NCI-H345 treated with DMSO at 0.1 percent for 48 hours (cell line): ENCODE results near the gene KLF7.
A peak's percentile ranks its signal among the peaks of the same experiment; 100 is the strongest.

ENCODE experiments used
- DNase-seq: peaks from one replicate; lab custom pipeline; 2025; ENCODE audit not compliant: unreplicated experiment; lab: John Stamatoyannopoulos, UW

KLF7 gene

DNA sequence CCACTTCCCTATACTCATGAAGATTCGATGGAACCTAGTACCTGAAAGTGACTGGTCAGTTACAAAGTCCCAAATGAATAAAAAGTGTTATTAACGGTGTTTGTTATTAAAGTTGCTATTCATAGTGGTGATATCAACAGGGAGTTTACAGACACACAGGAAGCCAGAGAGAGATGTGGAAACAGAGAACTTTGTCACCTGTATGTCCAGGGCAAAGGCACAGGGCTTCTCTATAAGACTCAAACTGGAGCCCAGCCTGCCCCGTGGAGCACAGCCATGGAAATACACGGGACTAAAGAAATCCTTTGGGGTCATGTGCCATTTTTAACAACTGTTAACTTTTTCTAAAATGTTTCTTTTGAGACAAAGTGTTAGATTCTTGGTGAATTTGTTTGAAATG lies 68.5 kb downstream of the KLF7 start:
- no peak for DNase-seq

DNA sequence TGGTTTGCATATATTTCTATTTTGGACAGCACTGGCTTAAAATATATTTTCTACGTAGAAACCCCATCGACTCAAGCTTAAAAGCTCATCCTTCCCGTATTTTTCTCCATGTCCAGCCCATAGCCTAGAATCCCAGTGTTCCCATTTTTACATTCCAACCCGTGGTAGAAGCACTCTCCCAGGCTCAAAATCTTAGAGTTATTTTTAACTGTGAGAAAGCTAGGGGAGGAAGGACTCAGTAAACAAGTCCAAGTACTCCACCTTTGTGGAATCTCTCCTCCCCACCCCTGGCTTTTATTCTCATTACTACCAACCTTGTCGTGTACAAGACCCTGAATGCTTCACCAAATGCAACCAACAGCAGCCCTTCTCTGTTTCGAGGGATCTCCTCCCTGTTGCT lies 69.8 kb downstream of the KLF7 start:
- no peak for DNase-seq

DNA sequence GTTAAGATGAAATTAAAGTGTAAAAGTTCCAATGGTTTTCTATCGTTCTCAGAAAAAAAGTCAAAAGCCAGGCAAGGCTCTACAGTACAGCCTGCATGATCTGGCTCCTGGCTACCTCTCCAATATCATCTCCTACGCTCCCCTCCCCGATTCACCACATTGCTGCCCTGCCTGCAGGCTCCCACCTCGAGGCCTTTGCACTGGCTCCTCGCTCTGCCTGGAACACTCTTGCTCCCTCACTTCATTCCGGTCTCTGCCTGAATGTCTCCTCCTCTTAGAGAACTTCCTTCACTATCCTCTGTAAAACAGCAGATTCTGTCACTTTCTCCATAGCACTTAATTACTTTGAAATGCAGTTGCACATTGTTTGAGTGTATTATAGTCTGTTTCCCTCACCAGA lies 72.5 kb downstream of the KLF7 start:
- DNase-seq: no peak

DNA sequence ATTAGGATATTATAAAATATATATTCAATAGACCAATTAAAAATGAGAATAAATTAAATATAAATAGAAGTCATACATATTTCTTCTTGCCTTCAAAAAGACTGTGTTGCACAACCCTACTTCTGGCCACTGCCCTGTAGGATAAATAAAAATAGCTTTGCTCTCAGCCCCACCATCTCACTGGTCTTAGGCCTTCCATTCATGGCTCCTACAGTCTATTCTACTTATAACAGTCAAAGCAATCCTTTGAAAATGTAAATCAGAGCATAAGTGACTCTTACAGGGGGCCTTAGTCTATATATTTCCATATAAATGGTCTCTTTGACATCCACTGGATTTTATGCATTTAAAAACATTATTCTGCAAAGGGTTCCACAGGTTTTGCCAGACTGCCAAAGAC lies 72.9 kb downstream of the KLF7 start:
- DNase-seq: no peak

DNA sequence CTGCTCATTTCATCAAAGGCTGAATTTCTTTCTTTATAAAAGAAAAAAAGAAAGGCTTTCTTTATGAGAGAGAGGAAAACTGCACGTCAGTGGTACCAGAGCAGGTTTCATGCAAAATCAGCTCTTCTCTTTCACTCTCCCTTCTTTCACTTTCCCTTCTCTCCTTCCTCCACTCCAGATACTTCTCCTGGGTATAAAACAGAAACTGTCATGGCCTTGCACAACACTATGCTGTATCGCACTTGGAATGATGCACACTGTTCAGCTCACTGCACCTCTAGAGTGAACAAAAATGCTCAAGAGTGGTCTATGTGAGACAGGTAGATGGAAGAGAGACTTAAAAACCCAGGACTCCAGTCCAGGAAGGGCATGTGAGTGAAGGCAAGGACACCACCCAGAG lies 73.8 kb downstream of the KLF7 start:
- DNase-seq: no peak

DNA sequence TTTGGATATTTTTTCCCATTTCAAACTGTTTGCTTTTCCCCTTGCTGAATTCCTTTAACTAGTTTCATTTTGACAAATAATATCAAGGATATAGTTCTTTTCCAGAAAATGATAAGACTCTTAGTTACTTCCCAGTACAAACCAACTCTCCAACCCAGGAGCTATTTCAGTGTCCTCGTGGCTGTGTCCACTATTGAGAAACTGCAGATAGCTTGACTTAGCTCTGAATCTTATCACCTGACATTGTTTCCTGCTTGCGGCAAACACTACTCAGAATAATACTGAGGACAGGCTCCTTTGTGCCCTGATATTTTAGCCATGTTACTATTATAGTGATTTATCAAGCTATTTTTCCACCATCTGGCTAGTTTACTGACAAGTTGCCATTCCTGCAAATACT lies 74.6 kb downstream of the KLF7 start:
- DNase-seq: no peak

DNA sequence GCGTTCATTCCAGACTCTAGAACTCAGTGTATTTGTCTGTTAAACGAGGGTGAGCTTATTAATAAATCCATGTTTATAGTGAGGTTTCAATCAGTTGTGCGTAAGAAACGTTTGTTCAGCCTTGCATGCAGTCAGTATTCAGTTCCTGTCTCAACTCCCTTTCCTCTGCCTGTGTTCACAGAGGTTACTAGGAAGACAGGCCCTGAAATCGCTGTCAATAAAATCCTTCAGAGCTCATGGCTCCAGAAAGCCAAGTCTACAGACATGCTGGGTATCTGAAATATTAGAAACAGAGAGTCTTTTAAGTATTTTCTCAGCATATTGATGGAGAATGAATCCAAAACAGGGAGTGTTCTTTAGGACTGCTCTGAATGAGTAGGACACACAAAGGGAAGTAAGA lies 75.4 kb downstream of the KLF7 start:
- DNase-seq: no peak

DNA sequence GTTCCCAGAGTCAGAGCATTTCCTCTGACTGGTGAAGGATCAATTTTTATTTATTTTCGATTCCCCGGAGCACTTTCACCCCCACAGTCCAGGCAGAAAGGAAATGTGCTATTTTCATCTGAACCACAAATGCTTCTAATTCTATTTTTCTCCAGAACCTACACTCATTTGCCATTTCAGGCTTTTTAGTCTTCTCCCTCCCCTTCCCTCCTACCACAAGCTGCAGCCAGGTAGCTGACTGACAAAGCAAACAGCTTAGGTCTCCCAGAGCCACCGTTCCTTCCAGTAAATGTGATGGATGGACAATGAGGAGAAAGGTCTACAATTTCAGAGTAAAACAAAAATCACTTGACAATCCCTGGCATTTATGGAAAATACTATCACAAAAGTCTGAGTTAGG lies 76.9 kb downstream of the KLF7 start:
- peak; percentile 69 for DNase-seq

DNA sequence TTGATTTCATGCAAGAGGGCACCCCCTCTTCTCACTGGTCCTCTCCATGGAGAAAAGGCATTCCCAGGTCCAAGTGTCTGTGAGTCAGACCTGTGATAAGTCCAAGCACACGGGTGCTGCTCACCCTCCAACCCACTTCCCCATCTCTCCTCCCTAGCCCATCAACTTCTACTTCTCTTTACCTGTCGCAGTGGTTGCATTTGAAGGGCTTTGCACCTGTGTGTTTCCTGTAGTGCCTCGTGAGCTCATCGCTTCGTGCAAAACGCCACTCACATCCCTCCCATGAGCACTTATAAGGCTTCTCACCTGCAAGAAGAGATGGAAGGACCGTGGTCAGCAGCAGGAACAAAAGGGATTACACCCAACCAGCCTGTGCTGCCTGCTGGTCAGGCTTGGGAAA lies 77.5 kb downstream of the KLF7 start:
- DNase-seq: peak; percentile 42

DNA sequence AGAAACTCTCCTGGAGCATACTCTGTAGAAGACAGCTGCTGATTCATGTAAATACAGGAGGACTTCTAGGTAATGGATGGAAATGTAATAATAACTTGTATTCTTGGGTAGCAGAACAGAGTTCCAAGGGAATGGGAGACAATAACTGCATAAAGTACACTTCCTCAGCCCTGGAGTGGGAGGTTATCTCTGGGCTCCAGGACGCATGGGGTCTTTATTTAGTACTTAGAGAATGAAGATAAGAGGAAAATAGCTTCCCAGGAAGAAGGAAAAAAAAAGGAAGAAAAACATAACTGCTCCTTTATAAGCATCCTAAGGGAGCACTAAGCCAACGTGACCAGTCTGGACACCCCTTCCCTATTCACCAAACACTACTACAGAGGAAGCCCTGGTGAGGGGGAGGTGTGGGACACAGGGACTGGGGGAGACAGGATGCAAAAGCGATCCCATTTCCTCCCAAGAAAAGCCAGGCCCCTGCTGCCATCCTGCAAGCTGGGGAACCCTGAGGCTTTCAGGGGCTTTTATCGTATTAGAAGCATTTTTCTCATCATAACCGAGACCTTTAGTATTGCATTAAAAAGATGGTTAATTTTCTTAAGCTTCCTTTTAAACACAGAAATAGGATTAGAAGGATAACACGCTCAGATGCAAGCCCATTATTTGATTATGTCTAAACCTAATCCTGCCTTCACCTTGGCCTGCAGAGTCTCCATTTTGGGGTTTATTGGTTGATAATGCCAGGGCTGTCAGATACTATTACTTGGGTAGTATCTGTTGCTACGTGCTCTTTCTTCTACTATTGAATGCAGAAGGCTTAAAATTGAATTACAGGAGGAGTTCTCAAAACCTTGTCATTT lies 78.5 kb downstream of the KLF7 start:
- no peak for DNase-seq

DNA sequence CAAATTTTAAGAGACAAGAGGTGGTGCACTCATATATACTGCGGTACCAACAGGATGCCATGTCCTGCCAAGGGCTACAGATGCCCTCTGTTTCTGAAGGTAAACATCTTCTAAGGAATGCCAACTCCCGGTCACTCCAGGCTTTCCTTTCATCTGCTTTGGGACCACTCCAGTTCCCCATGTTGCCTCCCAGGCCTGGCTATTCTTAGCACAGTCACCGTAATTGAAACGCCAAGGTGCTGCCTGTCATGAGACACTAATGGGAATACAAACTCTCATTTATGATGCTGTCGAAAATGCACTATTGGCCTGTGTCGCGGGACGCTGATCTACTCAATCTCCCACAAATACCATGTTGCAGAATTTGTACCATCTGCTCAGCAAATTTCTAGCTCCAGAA lies 79.6 kb downstream of the KLF7 start:
- no peak for DNase-seq

DNA sequence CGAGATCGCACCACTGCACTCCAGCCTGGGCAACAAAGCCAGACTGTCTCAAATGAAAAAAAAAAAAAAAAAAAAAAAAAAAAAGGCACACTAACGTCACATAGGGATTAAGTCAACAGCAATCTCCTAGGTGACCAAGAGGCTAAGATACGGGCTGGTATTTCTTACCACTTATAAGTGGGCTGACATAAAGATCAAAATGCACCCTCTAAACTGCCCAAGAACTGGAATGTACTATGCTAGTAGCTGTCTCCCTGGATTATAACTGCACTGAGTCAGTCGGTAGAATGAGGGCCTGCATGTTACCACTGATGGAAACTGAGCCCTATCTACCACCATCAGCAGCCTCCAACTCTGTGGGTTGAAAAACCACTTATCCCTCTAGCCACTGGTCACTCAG lies 80.6 kb downstream of the KLF7 start:
- DNase-seq: no peak

DNA sequence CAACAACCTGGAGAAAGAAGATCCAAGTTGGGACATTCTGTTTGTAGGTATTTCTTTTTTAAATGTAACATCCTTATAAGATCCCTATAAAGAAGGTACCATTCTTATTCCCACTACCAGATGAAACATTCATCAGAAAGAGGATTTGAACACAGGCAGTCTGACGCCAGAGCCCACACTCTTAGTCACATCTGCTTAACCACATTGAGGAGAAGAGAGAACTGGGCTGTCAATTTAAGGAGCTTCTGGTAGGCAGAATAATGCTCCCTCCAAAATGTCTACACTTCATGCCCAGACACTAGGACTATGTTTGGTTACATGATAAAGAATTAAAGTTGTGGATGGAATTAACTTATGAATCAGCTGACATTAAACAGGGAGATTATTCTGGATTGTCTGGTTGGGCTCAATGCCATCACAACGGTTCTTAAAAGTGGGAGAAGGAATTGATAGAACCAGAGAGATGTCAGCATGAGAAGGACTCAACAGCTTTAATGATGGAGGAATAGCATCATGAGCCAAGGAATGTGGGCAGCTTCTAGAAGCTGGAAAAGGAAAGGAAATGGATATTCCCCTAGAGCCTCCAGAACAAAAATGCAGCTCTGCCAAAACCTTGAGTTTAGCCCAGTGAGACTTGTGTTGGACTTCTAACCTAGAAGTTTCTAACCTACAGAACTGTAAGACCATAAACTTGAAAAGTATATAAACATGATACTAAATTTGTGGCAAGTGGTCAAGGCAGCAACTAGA lies 82.2 kb downstream of the KLF7 start:
- DNase-seq: no peak

DNA sequence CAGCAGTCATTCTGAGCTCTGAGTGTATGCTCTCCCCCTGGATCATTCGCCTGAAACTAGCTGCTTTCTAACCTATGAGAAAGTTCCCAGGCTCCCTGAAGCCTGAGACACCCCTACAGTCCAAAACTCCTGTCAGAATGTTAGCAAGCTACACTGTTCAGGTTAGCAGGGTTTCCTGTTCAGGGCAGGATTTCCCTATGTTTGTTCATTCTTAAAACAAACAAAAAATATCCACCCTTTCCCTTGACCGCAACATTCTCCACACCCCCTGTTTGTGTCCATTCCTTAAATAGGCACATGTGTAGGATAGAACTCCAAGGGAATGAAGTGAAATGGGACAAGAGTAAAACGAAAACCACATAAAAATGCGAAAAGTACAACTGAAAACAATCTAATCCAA lies 83.1 kb downstream of the KLF7 start:
- DNase-seq: no peak

DNA sequence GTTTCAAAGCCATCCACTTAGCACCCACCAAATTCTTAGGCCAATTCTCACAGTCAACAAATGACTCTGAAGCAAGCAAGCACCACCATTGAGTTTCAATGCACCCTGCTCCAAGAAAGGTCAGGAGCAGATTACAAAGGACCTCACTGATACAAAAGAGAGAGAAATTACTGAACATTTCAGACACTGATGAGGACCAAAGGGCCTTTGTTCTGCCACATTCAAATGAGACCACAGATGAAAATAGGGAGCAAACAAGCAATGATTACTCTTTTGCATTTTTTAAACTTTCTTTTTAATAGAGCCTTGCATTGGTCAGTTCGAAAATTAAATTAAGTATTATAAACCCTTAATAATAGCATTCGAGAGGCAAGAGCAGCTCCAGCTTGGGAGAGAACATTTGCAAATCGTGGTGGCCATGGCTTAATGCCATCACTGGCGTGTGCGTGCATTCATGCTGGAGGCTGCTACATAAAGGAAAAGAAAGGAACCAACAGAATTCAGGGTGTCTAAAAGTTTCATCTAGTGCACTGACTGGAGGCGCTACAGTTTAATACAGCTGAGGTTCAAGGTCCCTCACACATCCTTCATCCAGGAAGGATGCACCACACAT lies 87.5 kb downstream of the KLF7 start:
- no peak for DNase-seq

DNA sequence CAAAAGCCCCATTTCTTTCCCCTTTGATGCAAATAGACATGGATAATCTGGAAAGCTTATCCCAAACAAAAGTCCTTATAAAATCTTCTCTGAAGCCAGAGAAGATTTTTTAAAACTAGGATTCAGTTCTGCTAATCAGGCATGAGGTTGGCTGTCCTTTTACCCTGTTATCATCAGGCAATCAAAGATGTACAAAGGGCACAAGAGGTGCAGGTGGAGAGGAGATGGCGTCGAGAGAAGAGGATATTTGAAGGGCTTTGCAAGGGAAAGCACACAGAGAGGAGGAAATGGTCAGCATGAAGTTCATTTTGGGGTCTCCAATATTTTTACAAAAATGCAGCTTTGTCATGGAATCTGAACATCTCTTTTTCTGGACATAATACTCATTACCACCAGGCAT lies 88.5 kb downstream of the KLF7 start:
- no peak for DNase-seq

DNA sequence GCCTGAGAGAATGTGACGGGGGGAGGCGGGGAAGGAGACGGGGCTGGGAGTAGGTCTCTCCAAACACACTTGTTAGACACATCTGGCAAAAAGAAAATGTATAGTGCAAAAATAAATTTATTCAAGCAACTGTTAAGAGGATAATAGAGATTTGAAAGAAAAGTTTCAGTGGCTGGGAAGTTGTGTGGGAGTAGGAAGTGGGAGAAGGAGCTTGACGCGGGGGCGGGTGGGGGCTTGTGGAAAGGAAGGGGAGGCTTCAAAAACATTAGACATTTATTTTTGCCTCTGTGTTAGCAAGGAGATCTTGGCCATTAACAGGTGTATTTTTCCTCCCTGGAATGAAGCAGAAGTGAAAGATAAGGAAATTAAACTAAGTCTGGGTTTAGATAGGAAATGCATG lies 90.3 kb downstream of the KLF7 start:
- DNase-seq: no peak

DNA sequence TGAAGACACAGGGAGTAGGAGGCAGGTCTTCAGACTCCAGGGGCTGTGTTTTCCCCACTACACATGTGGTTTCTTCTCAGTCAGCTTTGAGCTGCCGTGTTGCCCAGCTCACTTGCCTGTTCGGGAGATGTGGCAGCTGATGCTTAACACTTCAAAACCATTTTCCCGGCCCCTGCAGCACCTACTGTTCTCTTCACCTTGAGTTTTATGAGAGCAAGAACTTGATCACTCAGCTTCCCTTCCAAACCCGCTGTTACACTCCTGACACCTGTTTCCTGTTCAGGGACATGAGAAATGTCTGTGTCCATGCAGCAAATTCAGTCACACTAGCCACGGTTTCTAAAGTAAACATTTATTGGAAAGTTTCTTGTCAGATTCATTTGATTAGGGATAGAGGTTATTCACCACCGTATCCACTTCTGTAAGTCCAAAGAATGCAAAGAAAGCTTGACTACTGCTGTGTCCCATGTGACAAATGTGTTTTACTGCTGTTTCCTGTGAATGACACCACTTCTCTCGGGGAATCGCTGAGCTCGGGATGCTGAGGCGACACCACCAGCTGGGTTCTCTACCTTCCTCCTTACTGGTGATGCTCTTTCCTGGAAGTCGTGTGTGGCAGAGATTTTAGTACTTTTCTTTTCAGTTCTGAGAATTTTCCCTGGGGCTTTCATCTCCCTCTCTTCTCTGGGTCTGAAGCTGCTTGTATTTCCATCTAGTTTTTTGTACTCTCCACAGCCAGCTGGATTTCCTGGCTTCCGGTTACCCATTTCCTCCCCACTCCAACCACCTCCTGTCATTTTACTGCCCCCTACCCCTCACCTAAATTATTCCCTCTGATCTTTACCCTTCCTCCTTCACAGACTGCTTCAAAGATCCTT lies 91.7 kb downstream of the KLF7 start:
- no peak for DNase-seq

DNA sequence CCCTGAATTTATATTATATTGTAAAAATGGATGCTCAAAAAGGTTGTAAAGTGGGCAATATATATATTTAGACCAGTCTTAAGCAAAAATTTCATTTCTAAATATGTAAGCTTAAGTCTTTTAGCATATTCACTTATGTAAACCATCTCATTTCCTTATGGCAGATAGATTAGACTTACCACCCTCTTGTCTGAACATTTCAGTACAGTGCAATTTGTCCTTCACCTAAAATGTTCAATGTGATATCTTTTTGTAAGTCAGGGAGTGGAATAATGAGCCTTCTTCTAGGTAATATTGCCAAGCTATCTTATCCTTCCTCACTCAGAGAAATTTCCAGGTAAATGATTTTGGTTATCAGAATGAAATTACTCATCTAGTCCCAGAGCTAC lies 92.3 kb downstream of the KLF7 start:
- no peak for DNase-seq

DNA sequence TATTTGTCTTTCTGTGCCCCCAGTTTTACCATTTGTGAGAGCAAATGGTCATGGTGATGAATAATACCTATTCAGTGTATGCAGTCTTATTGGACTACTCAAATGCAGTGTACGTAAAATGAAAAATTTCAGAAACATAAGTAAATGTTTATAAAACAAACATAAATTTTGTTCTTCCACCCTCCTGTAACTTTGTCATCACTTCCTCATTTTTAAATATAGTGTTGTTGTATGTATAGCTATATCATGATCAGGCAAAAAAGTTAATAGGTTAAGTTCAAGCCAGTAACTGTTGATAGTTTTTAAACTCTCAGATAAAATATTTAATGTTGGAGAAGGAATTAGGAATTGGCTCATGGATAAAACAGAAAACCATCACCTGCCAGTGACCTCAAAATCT lies 93.2 kb downstream of the KLF7 start:
- DNase-seq: no peak

DNA sequence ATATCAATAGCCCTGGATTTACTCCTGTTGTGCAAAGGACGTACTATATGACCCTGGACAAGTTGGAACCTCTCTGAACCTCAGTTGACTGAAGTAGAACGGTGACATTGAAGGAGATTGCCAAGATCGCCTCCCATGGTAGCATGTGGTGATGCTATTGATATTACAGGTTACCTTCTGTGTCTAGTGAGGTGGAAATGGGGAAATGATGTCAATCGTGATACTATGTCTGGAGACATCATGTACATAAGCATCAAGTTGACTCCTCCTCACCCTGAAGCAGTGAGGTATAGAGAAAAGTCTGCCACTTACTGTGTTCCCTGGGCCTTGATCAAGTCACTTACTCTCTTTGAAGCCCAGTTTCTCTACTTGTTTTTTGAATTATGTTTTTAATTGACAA lies 93.9 kb downstream of the KLF7 start:
- no peak for DNase-seq
